ENCODE measurements around the gene TSPAN16. TPM values are rescaled to one million over a fixed set of nuclear protein-coding genes. Genes with fewer than 3 reads are reported as not detected.

Gene TSPAN16
- total RNA-seq, 1 donor from 2014 or later = not detected

DNA sequence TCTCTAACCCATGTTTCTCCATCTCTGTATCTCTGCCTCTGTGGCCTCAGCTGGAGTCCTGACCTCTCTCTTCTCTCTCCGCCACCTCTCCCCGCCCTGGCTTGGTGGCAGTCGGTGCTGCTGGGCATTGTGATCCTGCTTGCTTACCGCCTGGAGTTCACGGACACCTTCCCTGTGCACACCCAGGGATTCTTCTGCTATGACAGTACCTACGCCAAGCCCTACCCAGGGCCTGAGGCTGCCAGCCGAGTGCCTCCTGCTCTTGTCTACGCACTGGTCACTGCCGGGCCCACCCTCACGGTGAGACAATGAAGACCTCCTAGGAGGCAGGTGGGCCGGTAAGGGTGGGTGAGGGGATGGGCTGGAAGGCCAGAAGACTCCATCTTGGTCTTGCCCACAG is 63.5 kb downstream of the TSPAN16 start:
- Mint-ChIP-seq H3K4me1 (ENCODE audit: low read depth) (peaks cover 9% of the 10 kb centered on the region), H3K36me3 (ENCODE audit: insufficient read depth) (no peaks in the 10 kb centered on the region), H3K4me3 (ENCODE audit: low read depth) (no peak overlapping the region), H3K27me3 (peaks cover 59% of the 10 kb centered on the region), H3K27ac (no peak overlapping the region), H3K9me3 (ENCODE audit: low read depth) (no peaks in the 10 kb centered on the region)
- TF ChIP-seq, protein P1, sequence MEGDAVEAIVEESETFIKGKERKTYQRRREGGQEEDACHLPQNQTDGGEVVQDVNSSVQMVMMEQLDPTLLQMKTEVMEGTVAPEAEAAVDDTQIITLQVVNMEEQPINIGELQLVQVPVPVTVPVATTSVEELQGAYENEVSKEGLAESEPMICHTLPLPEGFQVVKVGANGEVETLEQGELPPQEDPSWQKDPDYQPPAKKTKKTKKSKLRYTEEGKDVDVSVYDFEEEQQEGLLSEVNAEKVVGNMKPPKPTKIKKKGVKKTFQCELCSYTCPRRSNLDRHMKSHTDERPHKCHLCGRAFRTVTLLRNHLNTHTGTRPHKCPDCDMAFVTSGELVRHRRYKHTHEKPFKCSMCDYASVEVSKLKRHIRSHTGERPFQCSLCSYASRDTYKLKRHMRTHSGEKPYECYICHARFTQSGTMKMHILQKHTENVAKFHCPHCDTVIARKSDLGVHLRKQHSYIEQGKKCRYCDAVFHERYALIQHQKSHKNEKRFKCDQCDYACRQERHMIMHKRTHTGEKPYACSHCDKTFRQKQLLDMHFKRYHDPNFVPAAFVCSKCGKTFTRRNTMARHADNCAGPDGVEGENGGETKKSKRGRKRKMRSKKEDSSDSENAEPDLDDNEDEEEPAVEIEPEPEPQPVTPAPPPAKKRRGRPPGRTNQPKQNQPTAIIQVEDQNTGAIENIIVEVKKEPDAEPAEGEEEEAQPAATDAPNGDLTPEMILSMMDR (IDR thresholded peaks at IDR 0.05; ENCODE audit: unreplicated experiment) = no peak
- no peak for DNase-seq (ENCODE audit: low spot score, unreplicated experiment)

DNA sequence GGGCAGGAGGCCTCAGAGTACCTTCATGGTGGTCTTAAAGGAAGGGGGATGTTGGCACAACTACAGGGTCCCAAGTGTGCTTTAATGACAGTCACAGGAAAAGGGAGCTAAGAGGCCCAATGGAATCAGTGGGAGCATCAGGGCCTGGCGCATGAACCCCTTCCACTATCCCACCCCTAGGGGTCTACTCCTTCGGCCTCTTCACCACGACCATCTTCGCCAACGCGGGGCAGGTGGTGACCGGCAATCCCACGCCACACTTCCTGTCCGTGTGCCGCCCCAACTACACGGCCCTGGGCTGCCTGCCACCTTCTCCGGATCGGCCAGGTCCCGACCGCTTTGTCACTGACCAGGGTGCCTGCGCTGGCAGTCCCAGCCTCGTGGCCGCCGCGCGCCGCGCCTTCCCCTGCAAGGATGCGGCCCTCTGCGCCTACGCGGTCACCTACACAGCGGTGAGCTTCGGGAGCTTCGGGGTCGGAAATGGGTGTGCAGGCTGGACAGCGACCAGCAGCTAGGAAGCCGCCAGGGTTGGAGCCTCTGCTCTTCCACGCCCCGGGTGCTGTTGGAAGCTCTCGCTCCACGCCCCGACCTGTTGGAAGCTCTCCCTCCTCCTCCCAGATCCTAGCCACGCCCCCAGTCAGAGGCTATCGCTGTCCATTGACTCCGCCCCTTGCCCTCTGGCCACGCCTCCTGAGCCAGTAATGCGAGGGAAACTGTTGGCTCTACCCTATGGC is 65.2 kb downstream of the TSPAN16 start:
- Mint-ChIP-seq H3K27me3 (peaks cover 52% of the 10 kb centered on the region), H3K9me3 (ENCODE audit: low read depth) (no peaks in the 10 kb centered on the region), H3K4me3 (ENCODE audit: low read depth) (peak overlapping the region; percentile 46), H3K36me3 (ENCODE audit: insufficient read depth) (no peaks in the 10 kb centered on the region), H3K4me1 (ENCODE audit: low read depth) (peaks cover 3% of the 10 kb centered on the region), H3K27ac (no peak overlapping the region)
- TF ChIP-seq, protein P1 (IDR thresholded peaks at IDR 0.05; ENCODE audit: unreplicated experiment) = peak; percentile 25
- DNase-seq (ENCODE audit: low spot score, unreplicated experiment) = peak; percentile 79

DNA sequence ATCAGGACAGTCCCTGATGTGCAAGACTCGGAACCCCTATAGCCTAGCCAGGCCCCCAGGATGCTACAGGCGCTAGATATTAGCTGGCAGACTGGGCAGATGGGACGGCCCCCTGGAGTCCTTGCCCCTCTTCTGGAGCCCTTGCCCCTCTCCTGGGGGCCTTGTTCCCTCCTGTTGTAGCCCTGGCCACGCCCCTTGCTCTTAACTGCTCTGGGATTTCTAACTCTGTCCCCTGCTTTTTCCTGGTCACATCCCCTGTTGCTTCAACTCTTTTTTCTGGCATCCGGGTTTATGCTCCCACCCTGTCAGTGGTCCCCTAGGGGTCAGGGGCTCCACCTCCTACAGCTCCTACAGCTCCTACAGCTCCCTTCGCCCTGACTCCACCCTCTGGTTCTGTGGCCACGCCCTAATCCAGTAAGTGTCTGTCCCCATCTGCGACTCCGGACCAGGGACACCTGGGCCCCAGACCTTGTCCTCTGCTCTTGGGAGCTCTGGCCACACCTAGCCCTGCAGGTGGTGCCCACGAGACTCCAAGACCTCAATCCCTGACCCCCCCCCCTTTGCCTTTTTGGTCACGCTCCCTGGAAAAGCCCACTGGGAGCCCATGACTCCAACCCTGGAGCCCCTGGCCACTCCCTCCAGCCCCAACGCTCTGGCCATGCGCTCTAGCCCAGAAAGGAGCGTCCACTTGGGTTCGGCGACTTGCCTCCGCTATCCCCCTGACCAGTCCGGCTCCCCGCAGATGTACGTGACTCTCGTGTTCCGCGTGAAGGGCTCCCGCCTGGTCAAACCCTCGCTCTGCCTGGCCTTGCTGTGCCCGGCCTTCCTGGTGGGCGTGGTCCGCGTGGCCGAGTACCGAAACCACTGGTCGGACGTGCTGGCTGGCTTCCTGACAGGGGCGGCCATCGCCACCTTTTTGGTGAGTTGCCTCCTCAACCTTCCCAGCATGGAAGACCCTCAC is 66.1 kb downstream of the TSPAN16 start:
- Mint-ChIP-seq H3K9me3 (ENCODE audit: low read depth) (no peaks in the 10 kb centered on the region), H3K27ac (no peak overlapping the region), H3K36me3 (ENCODE audit: insufficient read depth) (no peaks in the 10 kb centered on the region), H3K4me3 (ENCODE audit: low read depth) (no peak overlapping the region), H3K4me1 (ENCODE audit: low read depth) (peaks cover 1% of the 10 kb centered on the region), H3K27me3 (peaks cover 43% of the 10 kb centered on the region)
- DNase-seq (ENCODE audit: low spot score, unreplicated experiment) = no peak
- TF ChIP-seq, protein P1 (IDR thresholded peaks at IDR 0.05; ENCODE audit: unreplicated experiment) = no peak

DNA sequence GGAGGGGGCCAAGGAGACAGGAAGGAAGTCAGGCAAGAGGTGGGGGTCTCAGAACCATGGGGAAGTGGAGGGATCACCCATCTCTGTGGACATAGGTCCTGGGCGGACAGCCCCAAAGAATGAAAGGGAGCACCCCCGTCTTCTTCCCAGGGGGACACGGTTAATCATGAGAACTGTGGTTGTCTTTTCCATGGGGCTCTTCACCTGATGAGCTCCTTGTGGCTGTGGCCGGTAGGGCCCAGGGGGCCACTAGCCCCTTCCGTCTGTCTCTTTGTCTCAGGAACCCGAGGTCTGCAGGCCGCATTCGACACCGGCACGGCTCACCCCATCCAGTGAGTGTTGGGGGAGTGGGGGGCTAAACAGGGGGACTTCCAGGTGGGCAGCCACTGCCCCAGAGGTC is 67.9 kb downstream of the TSPAN16 start:
- no peak for DNase-seq (ENCODE audit: low spot score, unreplicated experiment)
- TF ChIP-seq, protein P1 (IDR thresholded peaks at IDR 0.05; ENCODE audit: unreplicated experiment) = no peak
- no peak overlapping the region for H3K27ac Mint-ChIP-seq
- H3K4me3 Mint-ChIP-seq (ENCODE audit: low read depth) = no peak overlapping the region
- no peaks in the 10 kb centered on the region for H3K9me3 Mint-ChIP-seq (ENCODE audit: low read depth)
- peaks cover 1% of the 10 kb centered on the region for H3K4me1 Mint-ChIP-seq (ENCODE audit: low read depth)
- H3K27me3 Mint-ChIP-seq = peaks cover 30% of the 10 kb centered on the region
- peaks cover 2% of the 10 kb centered on the region for H3K36me3 Mint-ChIP-seq (ENCODE audit: insufficient read depth)

DNA sequence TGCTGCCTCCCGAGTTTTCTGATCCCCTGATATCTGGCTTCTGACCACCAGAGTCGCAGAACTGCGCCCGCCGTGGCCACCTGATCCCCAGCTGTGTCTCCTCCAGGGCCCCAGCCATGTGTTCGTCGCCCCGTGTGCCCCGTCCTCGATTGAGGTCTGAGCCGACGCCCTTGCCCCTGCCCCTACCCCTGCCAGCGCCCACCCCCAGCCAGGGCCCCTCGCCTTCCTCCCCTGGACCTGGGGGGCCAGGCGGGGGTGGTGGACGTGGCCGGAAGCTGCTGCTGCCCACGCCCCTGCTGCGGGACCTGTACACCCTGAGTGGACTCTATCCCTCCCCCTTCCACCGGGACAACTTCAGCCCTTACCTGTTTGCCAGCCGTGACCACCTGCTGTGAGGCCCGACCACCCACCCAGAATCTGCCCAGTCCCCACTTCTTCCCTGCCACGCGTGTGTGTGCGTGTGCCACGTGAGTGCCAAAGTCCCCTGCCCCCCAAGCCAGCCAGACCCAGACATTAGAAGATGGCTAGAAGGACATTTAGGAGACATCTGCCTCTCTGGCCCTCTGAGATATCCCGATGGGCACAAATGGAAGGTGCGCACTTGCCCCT is 68.4 kb downstream of the TSPAN16 start:
- peaks cover 25% of the 10 kb centered on the region for H3K27me3 Mint-ChIP-seq
- H3K9me3 Mint-ChIP-seq (ENCODE audit: low read depth) = no peaks in the 10 kb centered on the region
- peaks cover 1% of the 10 kb centered on the region for H3K4me1 Mint-ChIP-seq (ENCODE audit: low read depth)
- no peak overlapping the region for H3K4me3 Mint-ChIP-seq (ENCODE audit: low read depth)
- H3K27ac Mint-ChIP-seq = no peak overlapping the region
- peaks cover 2% of the 10 kb centered on the region for H3K36me3 Mint-ChIP-seq (ENCODE audit: insufficient read depth)
- TF ChIP-seq, protein P1 (IDR thresholded peaks at IDR 0.05; ENCODE audit: unreplicated experiment) = no peak
- no peak for DNase-seq (ENCODE audit: low spot score, unreplicated experiment)
